Loucy (cell line): ENCODE measurements around the gene CD44.

Experiments used
- EZH2phosphoT487 ChIP-seq: fragments of 200-600 bp; IDR thresholded peaks from 2 replicates; pipeline ENCODE4 v1.6.1; 2018; ENCODE audit warnings: antibody characterized with exemption, mild to moderate bottlenecking, moderate library complexity, borderline replicate concordance
- TF ChIP-seq, protein P1 (sequence below): fragments of 200-600 bp; sonication (generic); conservative IDR thresholded peaks from 2 replicates; pipeline ENCODE4 v1.5.1; 2014; ENCODE audit warnings: mild to moderate bottlenecking, antibody characterized with exemption, low read length

- TF ChIP-seq, protein P1, sequence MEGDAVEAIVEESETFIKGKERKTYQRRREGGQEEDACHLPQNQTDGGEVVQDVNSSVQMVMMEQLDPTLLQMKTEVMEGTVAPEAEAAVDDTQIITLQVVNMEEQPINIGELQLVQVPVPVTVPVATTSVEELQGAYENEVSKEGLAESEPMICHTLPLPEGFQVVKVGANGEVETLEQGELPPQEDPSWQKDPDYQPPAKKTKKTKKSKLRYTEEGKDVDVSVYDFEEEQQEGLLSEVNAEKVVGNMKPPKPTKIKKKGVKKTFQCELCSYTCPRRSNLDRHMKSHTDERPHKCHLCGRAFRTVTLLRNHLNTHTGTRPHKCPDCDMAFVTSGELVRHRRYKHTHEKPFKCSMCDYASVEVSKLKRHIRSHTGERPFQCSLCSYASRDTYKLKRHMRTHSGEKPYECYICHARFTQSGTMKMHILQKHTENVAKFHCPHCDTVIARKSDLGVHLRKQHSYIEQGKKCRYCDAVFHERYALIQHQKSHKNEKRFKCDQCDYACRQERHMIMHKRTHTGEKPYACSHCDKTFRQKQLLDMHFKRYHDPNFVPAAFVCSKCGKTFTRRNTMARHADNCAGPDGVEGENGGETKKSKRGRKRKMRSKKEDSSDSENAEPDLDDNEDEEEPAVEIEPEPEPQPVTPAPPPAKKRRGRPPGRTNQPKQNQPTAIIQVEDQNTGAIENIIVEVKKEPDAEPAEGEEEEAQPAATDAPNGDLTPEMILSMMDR: no peak
- TF ChIP-seq EZH2phosphoT487: no peak
Measured at GRCh38 chr11:35250621-35251020, 111.7 kb downstream of the CD44 start.
